Prostate gland (tissue), 2 donors: ENCODE measurements around the gene CIAPIN1.

Experiments used
- CTCF ChIP-seq, 4 experiments: fragments of 200-600 bp in 2 of 4; fragments of 450-650 bp in 2 of 4; sonication (generic) in 2 of 4; IDR thresholded peaks; 1 replicate in 3 of 4; 2 replicates in 1 of 4; pipeline ENCODE4 v1.5.1; 2016 to 2019; ENCODE audit warnings: antibody characterized with exemption in 4 of 4, mild to moderate bottlenecking in 2 of 4, moderate library complexity in 2 of 4
- POLR2A ChIP-seq: fragments of 450-650 bp; IDR thresholded peaks from one replicate; pipeline ENCODE4 v1.6.1; 2016; ENCODE audit warnings: antibody characterized with exemption, mild to moderate bottlenecking

- TF ChIP-seq POLR2A (no peak), CTCF (IDR thresholded peaks at IDR 0.05) (no peak)
These were observed 527 bp downstream of the CIAPIN1 start for GRCh38 chr16:57446531-57447185.
